K562 (cell line): ENCODE data around the gene MAP3K14. TPM values are rescaled to one million over a fixed set of nuclear protein-coding genes. Genes with fewer than 3 reads are reported as not detected.

Experiments
- CBX3 ChIP-seq, 2 experiments: IDR thresholded peaks; 1 replicate in 1 of 2; 2 replicates in 1 of 2; pipeline ENCODE4 v1.6.1; 2012; ENCODE audit warnings: inconsistent platforms in 2 of 2, low read length in 2 of 2, borderline replicate concordance in 1 of 2, control low read depth in 1 of 2
- ELF1 ChIP-seq: fragments of 200-800 bp; sonication (Bioruptor generic); IDR thresholded peaks from 2 replicates; pipeline ENCODE4 v1.6.1; 2016; ENCODE audit warnings: missing genetic modification characterization, missing compliant biosample characterization
- EP400 ChIP-seq: fragments of 450-650 bp; IDR thresholded peaks from 2 replicates; pipeline ENCODE4 v1.6.1; 2017; ENCODE audit warnings: antibody characterized with exemption, mild to moderate bottlenecking, moderate library complexity
- FOXM1 ChIP-seq, 2 experiments: fragments of 450-650 bp in 1 of 2; sonication (generic) in 1 of 2; formaldehyde crosslinking in 1 of 2; IDR thresholded peaks; 2 replicates each; pipeline versions ENCODE4 v1.6.1 to v1.9.0; 2017 to 2022; ENCODE audit warnings: low read depth in 2 of 2, mild to moderate bottlenecking in 2 of 2, missing genetic modification reagents in 1 of 2, moderate library complexity in 1 of 2
- KDM5B ChIP-seq: fragments of 200-600 bp; sonication (generic); IDR thresholded peaks from 2 replicates; pipeline ENCODE4 v1.6.1; 2012; ENCODE audit warnings: low read depth, mild to moderate bottlenecking, moderate library complexity, low read length, control low read depth, inconsistent platforms; ENCODE audit not compliant: insufficient replicate concordance
- NCOA1 ChIP-seq: fragments of 450-650 bp; IDR thresholded peaks from 2 replicates; pipeline ENCODE4 v1.6.1; 2016; ENCODE audit warnings: low read depth
- PML ChIP-seq: IDR thresholded peaks from 2 replicates; pipeline ENCODE4 v1.6.1; 2012; ENCODE audit warnings: low read length, inconsistent platforms
- REST ChIP-seq, 2 experiments: fragments of 450-650 bp; formaldehyde crosslinking in 1 of 2; IDR thresholded peaks; 2 replicates each; pipeline versions ENCODE4 v1.4.0 to v1.6.1; 2014 to 2020; ENCODE audit warnings: mild to moderate bottlenecking in 2 of 2, borderline replicate concordance in 1 of 2, low read depth in 1 of 2
- TRIM25 ChIP-seq: fragments of 450-650 bp; IDR thresholded peaks from 2 replicates; pipeline ENCODE4 v1.7.0; 2016; ENCODE audit warnings: borderline replicate concordance
- VEZF1 ChIP-seq: fragments of 200-800 bp; sonication (Bioruptor generic); IDR thresholded peaks from 2 replicates; pipeline ENCODE4 v1.6.1; 2017; ENCODE audit warnings: missing genetic modification characterization, missing compliant biosample characterization
- ZNF395 ChIP-seq: fragments of 200-800 bp; sonication (Bioruptor generic); IDR thresholded peaks from 2 replicates; pipeline ENCODE4 v1.6.1; 2017; ENCODE audit warnings: missing genetic modification characterization, missing compliant biosample characterization
- ZNF445 ChIP-seq: fragments of 250-450 bp; sonication (Bioruptor Pico); IDR thresholded peaks from 2 replicates; pipeline ENCODE4 v1.4.0; 2020; ENCODE audit warnings: low read depth, mild to moderate bottlenecking, moderate library complexity
- polyA plus RNA-seq, 8 experiments: library from polyadenylated mRNA; depleted of rRNA in 4 of 8; stranded (reverse) in 5 of 8; unstranded in 3 of 8; fragments of >200 nt; fragmentation: Nextera tagmentation in 2 of 8; fragmentation: Illumina TruSeq in 1 of 8; extraction: Ambion mirVana in 2 of 8; extraction: Trizol in 1 of 8; gene quantifications; 2 replicates each; pipeline versions ENCODE4 v1.2.1 to v1.2.3, GENCODE V29; 2011 to 2014; ENCODE audit warnings: inconsistent platforms in 1 of 8, missing spikeins in 1 of 8
- total RNA-seq, 7 experiments: library from RNA; depleted of rRNA in 6 of 7; stranded (reverse); fragments of >200 nt in 6 of 7; fragmentation: Illumina TruSeq in 2 of 7; extraction: Trizol in 2 of 7; gene quantifications; 2 replicates each; pipeline versions ENCODE4 v1.2.1 to v1.2.3, GENCODE V29; 2011 to 2021; ENCODE audit warnings: low replicate concordance in 1 of 7

MAP3K14 gene
- total and polyA plus RNA-seq, 9 of the 15 experiments (the other 6 are each of a cell fraction or from before 2014, with no cell fraction given) = 0.45 to 8.7 (median 3.2) TPM

- TF ChIP-seq REST (IDR thresholded peaks at IDR 0.05; ENCODE audit: borderline replicate concordance) = peak; percentile 36; the same call in 1 of the 2 replicates
- TF ChIP-seq REST (CRISPR knock-in tag; IDR thresholded peaks at IDR 0.05; ENCODE audit: low read depth) = no peak
- TF ChIP-seq KDM5B = no peak
- TF ChIP-seq NCOA1 = peak; percentile 75; the same call in 1 of the 2 replicates
- TF ChIP-seq ELF1 (tag) = peak; percentile 15; the same call in 1 of the 2 replicates
- TF ChIP-seq FOXM1 (IDR thresholded peaks at IDR 0.05; ENCODE audit: low read depth) = peak; percentile 79; the same call in 1 of the 2 replicates
- no peak for TF ChIP-seq FOXM1 (CRISPR knock-in tag; IDR thresholded peaks at IDR 0.05; ENCODE audit: low read depth)
- TF ChIP-seq ZNF445 (CRISPR knock-in tag) = no peak
- TF ChIP-seq VEZF1 = peak; percentile 88
- TF ChIP-seq EP400 = peak; percentile 55; the same call in 1 of the 2 replicates
- peak; percentile 77 for TF ChIP-seq ZNF395 (CRISPR knock-in tag)
- no peak for TF ChIP-seq TRIM25
- TF ChIP-seq CBX3 (IDR thresholded peaks at IDR 0.05; ENCODE audit: borderline replicate concordance in 1 of 2, low read length in 2 of 2) = peak in 1 of 2 experiments; percentile 58; a peak in 1 of 3 replicates
- TF ChIP-seq PML = peak; percentile 90
Measured at GRCh38 chr17:45332989-45333701, 16.3 kb upstream of the MAP3K14 start (continued).
